ENCODE results near the gene LIN7B. TPM values are rescaled to one million over a fixed set of nuclear protein-coding genes. Genes with fewer than 3 reads are reported as not detected.

The LIN7B gene
- total and polyA plus RNA-seq, 2 of the 13 experiments (the other 11 are each of a cell fraction or from before 2014, with no cell fraction given) = 5.3 to 7.6 TPM

- TF ChIP-seq STAT6 (CRISPR knock-in tag; IDR thresholded peaks at IDR 0.05; ENCODE audit: borderline replicate concordance) (no peak), PAX8 (CRISPR knock-in tag; IDR thresholded peaks at IDR 0.05; ENCODE audit: borderline replicate concordance) (0 out of 2 replicates have a peak, but pooled peaks have one; percentile 30), MLXIP (CRISPR knock-in tag; IDR thresholded peaks at IDR 0.05; ENCODE audit: borderline replicate concordance) (no peak), MLLT10 (CRISPR knock-in tag; IDR thresholded peaks at IDR 0.05) (no peak), ZC3H4 (CRISPR knock-in tag; IDR thresholded peaks at IDR 0.05; ENCODE audit: borderline replicate concordance) (no peak), HOXA7 (CRISPR knock-in tag; IDR thresholded peaks at IDR 0.05) (0 out of 2 replicates have a peak, but pooled peaks have one; percentile 60), ZNF317 (CRISPR knock-in tag; IDR thresholded peaks at IDR 0.05) (no peak), ZNF264 (CRISPR knock-in tag; IDR thresholded peaks at IDR 0.05) (no peak), ZUFSP (CRISPR knock-in tag; IDR thresholded peaks at IDR 0.05; ENCODE audit: borderline replicate concordance) (no peak), ZBTB7B (CRISPR knock-in tag; IDR thresholded peaks at IDR 0.05) (no peak), THAP11 (CRISPR knock-in tag; IDR thresholded peaks at IDR 0.05) (peak; percentile 96), GATAD2A (CRISPR knock-in tag; IDR thresholded peaks at IDR 0.05) (no peak), KLF12 (CRISPR knock-in tag; IDR thresholded peaks at IDR 0.05; ENCODE audit: borderline replicate concordance) (peak; percentile 2; the same call in 1 of the 2 replicates), ZFYVE20 (CRISPR knock-in tag; IDR thresholded peaks at IDR 0.05; ENCODE audit: borderline replicate concordance, low read depth) (no peak), ZNF207 (IDR thresholded peaks at IDR 0.05; ENCODE audit: borderline replicate concordance) (no peak), ZKSCAN8 (CRISPR knock-in tag; IDR thresholded peaks at IDR 0.05; ENCODE audit: borderline replicate concordance) (no peak), ZSCAN31 (CRISPR knock-in tag; IDR thresholded peaks at IDR 0.05; ENCODE audit: low read depth) (no peak), KDM5A (IDR thresholded peaks at IDR 0.05; ENCODE audit: borderline replicate concordance, low read length) (no peak), CBX5 (CRISPR knock-in tag; IDR thresholded peaks at IDR 0.05; ENCODE audit: borderline replicate concordance) (no peak; the same call in 1 of the 2 replicates), GLI4 (CRISPR knock-in tag; IDR thresholded peaks at IDR 0.05; ENCODE audit: borderline replicate concordance) (no peak), TCF7 (IDR thresholded peaks at IDR 0.05; ENCODE audit: low read depth) (no peak), THAP7 (CRISPR knock-in tag; IDR thresholded peaks at IDR 0.05) (no peak)
Measured at GRCh38 chr19:49114630-49115363, 627 bp downstream of the LIN7B start (continued).

All from HepG2 (cell line).